ENCODE data around the gene PDZD4.

DNA sequence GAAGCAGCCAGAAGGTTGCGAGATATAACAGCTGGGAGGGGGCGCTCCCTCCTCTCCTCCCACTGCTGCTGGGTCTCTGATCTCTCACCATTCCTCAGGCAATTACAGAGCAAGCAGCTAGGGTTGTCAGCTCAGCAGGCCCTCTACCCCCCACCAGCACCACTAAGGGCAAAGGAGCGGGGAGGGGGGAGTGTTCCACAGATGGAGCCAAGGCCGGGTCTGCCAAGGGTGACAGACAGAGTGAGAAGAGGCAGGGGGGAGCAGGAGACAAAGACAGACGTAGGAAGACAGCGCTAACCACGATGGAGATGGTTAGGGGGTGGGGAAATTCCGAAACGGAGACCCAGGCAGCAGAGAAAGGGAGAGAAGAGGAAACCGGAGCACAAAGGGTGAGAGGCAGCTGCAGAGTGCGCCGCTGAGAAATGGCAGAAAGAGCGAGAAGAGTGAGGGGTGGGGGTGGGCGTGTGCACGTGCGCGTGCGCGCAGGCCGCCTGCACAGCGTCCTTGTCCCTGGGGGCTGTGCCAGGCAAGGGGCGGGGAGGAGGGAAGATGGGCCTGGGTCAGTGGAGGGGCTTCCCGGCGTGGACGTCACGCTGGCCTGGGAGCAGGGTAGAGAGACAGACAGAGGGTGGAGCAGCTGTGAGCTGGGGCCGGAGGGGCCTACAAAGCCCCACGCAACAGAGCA lies 48.8 kb upstream of the PDZD4 start:
- no peak for TF ChIP-seq POLR2AphosphoS5 (IDR thresholded peaks at IDR 0.05; ENCODE audit: low read depth, low read length)
- TF ChIP-seq, protein P1, sequence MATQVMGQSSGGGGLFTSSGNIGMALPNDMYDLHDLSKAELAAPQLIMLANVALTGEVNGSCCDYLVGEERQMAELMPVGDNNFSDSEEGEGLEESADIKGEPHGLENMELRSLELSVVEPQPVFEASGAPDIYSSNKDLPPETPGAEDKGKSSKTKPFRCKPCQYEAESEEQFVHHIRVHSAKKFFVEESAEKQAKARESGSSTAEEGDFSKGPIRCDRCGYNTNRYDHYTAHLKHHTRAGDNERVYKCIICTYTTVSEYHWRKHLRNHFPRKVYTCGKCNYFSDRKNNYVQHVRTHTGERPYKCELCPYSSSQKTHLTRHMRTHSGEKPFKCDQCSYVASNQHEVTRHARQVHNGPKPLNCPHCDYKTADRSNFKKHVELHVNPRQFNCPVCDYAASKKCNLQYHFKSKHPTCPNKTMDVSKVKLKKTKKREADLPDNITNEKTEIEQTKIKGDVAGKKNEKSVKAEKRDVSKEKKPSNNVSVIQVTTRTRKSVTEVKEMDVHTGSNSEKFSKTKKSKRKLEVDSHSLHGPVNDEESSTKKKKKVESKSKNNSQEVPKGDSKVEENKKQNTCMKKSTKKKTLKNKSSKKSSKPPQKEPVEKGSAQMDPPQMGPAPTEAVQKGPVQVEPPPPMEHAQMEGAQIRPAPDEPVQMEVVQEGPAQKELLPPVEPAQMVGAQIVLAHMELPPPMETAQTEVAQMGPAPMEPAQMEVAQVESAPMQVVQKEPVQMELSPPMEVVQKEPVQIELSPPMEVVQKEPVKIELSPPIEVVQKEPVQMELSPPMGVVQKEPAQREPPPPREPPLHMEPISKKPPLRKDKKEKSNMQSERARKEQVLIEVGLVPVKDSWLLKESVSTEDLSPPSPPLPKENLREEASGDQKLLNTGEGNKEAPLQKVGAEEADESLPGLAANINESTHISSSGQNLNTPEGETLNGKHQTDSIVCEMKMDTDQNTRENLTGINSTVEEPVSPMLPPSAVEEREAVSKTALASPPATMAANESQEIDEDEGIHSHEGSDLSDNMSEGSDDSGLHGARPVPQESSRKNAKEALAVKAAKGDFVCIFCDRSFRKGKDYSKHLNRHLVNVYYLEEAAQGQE (IDR thresholded peaks at IDR 0.05; ENCODE audit: insufficient read depth in 1 of 2, low read depth in 2 of 2, low read length in 2 of 2): no peak
- no peak for TF ChIP-seq TAF1 (IDR thresholded peaks at IDR 0.05; ENCODE audit: borderline replicate concordance, insufficient read depth, low read length)
- TF ChIP-seq SIN3A (IDR thresholded peaks at IDR 0.05; ENCODE audit: borderline replicate concordance, insufficient read depth, low read length): no peak
